Measurements from ENCODE around the gene PIK3R5.

GRCh38 chr17:8896087-8896486 is 69.4 kb downstream of the PIK3R5 start:
- TF ChIP-seq MAX (CRISPR knock-in tag; IDR thresholded peaks at IDR 0.05) (no peak), HMGXB4 (CRISPR knock-in tag; IDR thresholded peaks at IDR 0.05) (no peak)

All from WTC11 (cell line).